SHP77 (cell line): ENCODE measurements around the gene ELMO1.

ENCODE experiments used
- DNase-seq, 2 experiments: peaks; one replicate each; lab custom pipeline; 2025; lab: John Stamatoyannopoulos, UW

ELMO1 gene

DNA sequence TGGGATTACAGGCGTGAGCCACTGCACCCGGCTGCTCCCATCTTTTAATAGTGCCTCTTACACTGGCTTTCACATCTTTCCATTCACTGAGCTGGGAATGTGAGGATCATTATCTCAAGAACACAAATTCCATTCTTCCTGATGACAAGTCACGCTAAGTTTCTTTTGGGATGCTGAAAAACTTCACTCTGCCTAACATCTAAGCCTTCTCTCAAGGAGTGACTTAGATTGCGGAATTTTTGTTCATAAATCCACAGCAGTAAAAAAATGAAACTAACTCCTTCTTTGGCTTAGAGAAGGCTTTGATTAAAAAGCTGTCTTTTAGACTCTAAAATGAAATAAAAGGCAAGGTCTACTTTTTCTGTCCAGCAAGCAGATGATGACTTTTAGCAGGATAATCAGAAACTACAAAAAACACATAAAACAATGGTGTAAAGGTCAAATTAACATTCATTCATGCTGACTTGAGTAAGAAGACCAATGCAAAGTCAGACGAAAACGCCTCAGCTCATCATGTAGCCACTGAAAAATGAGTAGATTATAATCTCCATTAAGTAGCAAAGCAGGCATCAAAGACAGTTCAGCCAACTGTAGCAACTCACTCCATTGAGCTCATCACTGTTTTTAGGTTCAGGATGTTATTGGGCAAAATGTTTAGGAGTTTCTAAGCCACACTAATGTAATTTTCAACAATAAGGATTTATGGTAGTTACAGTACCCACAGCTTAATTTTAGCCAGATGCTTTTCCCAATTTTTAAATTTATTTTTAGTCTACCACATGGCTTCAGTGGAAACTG, 178.8 kb downstream of the ELMO1 start:
- no peak for DNase-seq

DNA sequence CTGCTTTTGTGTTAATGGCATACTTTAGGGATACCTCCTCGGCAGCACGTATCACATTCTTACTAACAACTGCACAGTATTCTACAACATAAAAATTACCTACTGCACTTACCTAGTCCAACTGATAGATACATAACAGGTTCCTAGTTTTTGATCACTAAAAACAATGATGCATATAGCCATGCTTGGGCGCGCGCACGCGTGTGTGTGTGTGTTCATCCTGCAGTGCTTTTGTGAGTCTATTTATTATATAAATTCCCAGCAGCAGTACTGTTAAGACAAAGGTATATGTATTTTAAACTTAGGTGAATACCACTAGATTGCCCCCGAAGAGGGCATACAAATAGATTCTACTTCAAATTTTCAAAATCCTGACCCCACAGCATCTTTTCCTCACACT, 181.4 kb downstream of the ELMO1 start:
- DNase-seq = no peak

DNA sequence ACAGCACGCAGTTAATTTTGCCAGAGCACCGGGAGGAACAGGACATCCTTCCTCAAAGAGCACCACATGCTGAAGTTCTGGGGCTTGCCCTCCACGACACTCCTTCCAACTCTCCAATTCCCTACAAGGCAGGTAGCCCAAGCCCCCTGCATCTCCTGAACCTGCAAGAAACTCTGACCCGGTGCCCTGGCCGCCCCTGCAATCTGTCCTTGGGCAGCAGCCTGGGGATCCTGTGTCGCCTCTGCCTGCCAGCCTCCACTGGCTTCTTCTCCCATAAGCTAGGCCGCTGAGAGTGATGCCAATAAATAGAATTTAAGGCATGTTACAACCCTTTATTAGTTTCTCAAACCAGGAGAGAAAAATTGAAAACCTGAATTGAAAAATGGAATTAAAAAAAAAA, 182.8 kb downstream of the ELMO1 start:
- no peak for DNase-seq

DNA sequence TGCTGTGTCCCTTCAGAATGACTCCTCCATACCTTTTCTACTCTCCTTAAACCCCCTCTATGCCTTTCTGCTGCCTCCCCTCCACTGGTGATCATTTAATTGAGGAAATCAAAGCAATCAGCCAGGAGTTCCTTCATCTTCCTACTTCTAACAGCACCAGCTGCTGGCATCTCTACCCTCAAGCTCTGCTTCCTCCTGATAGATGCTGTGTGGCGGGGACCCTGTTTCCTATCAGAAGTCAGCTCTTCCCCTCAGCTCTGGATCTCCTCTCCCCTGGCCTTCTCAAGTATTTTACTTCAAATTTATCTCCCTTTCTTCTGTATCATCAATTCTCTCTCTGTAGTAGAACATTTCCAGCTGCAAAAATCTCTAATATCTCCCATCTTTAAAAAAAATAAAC, 183.7 kb downstream of the ELMO1 start:
- no peak for DNase-seq

DNA sequence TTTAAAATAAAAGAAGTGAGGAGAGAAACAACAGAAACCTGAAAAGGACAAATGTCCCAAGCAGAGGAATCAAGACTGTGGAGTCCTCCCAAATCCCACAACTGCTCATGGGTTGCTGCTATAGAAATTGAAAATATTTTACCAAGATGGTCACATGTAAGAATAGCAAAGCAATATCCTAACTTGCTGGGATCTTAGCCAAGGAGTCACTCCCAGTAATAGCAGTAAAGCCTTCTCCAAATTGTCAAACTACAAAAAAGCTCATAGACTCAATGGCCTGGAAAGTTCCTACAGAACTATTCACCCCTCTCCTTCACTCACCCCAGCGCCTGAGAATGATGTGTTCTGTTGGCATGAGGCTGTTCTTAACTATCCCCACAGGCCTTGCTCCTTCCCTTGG, 186.5 kb downstream of the ELMO1 start:
- no peak for DNase-seq

DNA sequence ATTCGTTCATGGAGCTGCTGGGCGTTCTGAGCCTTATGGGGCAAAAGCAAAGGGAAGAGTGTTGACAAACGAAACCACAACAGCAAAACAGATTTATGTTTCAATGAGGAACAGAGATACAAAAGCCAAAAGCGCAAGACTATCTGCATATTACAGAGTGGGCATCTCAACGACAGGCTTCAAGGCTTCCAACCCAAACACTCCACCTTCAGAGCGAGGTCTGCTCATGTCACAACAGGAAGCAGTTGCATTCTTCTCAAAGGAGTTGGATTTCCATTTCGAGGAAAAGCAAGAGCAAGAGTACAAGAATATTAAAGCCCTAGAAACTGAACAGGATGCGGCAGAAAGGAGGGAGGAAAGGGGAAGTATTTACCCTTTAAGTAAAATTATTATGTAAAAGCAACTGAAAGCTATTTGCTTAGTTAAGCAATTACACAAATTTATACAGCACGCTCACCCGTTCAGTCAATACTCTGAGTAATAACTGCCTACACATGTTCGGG, 189.3 kb downstream of the ELMO1 start:
- no peak for DNase-seq

DNA sequence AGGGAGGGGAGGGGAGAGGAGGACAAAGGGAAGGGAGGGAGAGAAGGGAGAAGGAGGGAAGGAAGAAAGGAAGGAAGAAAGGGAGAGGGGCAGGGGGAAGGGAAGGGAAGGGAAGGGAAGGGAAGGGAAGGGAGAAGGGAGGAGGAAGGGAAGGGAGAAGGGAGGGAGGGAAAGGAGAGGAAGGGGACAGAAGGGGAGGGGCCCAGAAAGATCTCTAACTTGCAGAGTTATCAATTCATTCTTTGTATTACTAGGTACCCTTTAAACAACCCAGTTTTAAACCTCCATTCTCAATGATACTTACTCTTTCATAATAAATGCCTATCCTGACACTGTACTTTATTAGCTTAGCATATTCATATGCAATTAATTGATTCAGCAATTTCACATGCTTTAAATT, 192.0 kb downstream of the ELMO1 start:
- DNase-seq = no peak

DNA sequence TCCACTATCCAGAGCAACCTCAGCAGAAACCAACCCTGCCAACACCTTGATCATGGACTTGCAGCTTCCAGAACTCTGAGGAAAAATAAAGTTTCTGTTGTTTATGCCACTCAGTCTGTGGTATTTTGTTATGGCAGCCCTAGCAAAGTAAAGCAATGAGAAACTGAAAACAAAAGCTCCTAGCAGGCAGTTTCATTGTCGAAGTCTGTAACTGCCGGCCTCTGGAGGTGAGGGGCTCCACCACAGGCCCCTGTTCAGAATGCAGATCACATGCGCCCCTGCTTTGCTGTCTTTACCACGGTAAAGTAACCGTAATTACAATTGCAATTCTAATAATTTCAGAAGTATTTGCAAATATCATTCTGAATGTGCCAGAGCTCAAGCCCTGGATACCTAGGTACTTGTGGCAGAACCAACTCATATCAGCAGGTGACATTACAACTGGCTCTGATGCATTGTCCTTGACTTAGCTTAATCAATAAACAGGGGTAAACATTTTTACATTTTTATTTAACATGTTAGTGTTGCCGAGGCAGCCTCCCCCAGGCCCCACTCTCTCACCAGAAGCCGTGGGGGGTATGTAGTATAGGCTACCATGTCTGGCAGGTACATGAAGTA, 193.2 kb downstream of the ELMO1 start:
- DNase-seq = no peak

DNA sequence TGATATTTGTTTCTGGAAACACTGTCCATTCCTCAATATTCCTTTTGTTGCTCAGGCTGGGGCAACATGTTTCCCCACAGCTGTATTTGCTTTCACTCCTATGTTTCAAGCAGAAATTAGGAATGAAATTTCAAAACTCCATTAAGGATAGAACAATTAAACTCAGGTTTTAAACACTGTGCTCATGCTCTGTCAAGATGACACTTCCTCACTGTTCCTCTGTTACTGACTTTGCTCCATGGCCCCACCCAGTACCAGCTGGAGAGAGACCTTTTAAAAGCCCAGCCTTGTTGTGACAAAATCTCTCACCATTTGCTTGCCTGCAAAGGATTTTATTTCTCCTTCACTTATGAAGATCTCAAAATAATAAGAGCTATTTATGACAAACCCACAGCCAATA, 197.4 kb downstream of the ELMO1 start:
- DNase-seq = no peak

DNA sequence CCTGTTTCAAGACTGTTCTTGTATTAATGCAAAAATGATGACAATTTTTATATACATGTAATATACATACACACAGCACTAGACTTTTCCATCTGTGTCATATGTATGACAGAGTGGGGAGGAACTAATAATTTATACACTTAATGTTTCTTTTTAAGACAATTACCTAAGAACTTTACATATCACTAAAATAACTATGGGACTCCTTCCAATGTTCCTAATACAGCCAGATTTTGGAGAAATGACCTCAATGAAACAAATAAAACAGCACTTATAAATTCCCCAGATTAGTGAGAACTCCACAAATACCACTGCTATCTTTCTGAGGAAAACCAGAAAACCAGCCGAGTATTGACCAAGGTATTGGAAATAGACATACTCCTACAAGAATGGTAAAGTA, 199.4 kb downstream of the ELMO1 start:
- DNase-seq = no peak

DNA sequence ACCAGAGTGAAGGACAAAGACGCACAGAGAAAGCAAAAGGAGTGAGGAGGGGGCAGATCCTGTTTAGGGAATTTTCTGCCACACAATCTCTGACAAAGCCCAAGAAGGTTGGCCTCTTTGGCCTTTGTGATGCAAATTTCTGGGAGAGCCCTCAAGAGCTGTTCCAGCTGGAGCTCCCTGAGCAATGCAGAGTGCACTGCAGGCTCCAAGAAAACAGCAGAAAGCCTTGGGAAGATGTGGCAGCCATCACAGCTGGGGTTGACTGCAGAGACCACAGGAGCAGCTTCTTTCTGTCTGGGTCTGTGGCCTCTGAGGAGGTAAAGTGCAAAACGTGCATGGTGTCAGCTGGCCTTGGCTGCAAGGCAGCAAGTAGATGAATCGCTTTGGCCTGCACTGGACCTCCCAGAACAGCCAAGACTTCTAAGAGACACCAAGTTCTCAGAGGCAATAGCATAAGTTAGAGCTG, 200.2 kb downstream of the ELMO1 start:
- DNase-seq = no peak

DNA sequence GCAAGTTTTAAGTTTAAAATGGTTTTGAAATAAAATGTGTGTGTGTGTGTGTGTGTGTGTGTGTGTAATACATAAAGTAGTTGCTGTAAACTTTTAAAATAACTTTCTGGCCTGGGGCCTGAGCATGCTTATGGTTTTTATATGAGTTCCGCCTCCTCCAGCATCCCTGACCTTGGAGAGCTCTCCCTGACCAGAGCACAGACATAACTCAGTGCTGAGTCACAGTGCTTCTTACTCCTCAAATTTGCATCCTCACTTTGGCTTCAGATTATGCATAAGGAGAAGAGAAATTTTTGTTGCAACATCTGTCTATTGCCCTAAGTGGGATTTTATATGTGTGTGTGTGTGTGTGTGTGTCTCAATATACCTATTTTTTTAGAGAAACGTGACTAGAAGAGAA, 200.8 kb downstream of the ELMO1 start:
- no peak for DNase-seq

DNA sequence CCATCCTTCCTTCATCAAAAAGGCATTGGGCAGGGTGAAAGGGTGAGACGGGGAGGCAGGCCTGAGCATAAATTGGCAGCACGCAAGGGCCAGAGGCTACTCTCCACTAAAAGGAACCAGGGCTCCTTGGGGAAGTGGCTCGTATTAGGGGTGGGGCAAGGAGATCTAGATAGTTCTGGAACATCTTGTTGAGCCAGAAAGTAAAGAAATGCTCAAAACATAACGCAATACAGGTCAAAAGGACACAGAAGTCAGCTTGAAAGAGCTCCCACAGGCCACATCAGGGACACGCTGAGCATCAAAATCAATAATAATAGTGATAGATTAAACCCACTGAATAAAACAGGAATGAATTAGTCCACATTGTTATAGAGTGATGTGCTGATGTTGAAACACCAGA, 203.1 kb downstream of the ELMO1 start:
- DNase-seq = no peak

DNA sequence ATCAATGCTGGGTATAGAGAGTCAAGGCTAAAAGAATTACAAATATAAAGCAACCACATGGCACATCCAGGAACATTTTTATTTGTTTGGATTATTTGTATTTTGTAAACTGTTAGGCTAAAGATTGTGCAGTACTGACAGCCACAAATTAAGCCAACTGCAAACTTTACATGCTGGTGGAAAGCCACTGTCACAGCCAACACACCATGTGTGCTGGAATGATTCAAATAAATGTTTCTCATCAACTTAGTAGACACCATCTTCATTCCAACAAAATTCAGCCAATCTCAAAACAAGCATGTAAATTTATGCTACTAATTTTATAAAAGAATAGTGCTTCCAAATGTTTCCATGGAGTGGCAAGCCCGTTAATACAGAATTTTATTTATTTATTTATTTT, 211.8 kb downstream of the ELMO1 start:
- no peak for DNase-seq

DNA sequence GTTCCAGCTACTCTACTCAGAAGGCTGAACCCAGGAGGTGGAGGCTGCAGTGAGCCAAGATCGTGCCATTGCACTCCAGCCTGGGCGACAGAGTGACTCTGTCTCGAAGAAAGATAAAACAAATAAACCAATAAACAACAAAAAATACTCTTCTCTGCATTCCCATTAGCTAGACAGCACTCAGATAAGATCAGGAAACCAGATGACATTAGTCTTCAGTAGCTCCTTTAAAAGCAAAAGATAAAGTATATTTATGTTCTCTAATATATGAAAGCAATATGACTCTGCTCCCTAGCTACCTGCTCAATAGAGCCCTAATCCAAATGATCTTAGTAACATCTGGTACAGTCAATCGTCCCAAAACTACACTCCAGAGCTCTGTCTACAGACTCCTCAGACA, 212.9 kb downstream of the ELMO1 start:
- DNase-seq = no peak

DNA sequence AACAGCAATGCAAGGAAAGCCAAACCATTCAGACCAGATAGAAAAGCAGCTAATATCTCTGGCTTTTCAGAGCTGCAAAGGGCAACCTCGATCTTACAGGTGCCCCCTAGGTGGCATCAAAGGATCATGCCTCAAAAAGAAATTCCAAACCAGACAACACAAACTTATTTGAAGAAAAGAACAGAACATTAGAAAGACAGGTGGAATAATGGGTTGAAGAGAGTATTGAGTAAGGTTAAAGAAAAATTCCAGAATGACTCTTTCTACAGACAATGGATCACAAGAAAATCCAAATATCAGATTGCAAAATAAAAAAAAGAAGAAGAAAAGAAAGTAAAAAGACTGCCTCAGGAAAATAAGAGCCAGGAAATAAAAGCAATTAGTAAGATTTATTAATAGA, 213.7 kb downstream of the ELMO1 start:
- peak; percentile 11 to 15 for DNase-seq

DNA sequence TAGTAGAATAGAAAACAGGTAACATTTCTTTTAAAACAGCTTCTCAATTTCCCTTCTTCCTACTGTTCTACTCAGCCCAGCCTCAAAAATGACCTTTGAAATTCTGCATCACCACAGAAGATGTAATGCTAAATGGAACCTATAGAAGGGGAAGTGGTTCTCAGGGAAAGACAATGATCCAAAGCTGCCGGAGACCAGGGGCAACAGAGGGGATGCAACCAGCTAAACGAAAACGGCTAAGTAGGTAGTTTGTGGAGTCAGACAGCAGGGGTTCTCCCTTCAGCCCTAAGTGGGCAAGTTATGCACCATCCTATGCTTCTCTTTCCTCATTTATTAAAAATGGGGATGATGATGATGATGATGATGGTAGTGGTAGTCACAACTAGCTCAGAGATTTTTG, 214.3 kb downstream of the ELMO1 start:
- DNase-seq = no peak

DNA sequence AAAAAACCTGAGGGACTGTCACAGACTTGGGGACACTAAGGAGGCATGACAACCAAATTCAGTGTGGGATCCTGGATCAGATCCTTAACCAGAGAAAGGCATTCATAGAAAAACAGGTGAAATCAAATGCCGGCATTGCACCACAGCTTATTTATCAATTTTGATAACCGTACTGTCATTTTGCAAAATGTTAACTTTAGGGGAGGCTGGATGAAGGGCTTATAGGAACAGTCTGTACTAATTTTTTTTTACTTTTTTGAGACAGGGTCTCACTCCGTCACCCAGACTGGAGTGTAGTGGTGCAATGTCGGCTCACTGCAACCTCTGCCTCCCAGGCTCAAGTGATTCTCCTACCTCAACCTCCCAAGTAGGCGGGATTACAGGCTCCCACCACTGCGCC, 217.1 kb downstream of the ELMO1 start:
- DNase-seq = no peak

DNA sequence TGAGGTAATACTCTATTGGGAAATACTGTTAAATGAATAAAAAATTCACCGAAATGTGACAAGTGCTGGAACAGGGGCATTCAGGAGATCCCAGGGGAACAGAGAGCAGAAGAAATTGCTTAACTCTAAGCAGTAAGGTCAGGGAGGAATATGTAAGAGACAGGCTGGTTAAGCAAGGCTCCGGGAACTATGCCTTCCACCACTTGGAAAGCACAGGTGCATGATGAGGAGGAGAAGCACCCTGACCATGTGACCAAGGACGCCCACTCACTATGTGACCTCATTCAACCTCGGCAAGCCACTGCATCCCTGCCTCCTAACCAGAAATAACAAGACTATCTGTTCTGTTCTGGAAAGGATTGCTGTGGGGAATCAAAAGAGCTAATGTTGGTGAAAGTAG, 218.4 kb downstream of the ELMO1 start:
- no peak for DNase-seq

DNA sequence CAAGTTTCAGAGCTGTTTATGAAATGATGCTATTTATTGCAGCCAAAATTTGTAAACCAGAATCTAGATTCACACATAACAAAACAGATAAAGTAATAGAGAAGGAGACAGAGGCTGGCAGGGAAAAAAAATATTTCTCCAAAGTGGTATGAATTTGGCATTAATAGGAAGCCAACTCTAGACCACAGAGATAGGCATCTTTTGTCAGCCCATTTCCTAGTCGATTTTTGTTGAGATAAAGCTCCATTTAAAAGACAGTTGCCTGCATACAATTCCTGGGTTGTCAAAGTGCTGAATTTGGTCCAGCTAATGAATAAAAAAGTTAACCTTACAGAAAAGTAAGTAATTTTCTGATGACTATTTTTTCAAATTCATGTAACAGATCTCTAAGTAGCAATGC, 219.3 kb downstream of the ELMO1 start:
- DNase-seq = no peak

DNA sequence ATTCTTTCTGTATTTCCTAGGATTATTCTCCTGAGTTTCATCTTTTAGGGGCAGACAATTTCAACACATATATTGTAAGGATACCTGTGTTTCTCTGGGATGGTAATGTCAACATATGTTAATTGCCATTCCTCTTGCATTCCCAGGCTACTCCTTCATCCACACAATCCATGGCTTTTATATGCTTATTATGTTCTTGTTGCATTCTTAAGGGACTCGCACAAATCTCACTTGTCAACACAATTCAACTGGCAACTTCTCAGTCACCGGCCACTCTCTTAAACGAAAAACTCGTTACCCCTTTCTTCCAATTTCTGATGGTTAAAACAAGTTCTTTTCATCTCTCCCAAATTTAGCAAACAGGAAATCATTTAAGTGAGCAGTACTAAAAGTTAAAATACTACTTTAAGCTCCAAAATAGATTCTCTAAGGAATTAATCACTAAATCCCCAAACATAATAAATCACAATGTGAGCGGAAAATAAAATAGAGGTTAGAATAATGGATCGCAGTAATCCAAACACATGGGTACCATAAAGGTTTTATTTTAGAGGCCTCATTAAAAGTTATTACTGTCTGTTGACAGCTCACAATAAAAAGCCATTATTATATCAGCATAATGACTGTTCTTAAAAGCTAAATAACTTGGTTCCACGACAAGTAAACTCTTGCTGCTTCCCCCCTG, 223.2 kb downstream of the ELMO1 start:
- no peak for DNase-seq

DNA sequence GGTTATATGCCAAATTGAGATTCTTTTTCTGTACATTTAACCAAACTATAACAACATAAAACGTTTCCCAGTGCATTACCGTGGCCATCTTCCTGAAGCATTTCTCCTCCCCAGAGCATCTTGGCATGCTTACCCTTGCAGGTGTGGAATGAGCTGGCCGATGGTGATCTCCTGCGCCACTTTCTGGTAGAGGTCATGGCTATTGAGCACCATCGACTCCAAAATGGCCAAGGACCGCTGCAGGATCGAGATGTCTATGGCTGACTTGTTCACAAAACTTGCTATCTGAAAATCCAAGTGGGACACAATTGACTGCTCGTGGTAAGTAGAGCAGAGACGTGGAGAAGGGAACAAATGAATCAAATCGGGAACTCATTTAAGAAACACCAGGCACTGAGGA, 223.9 kb downstream of the ELMO1 start:
- no peak for DNase-seq

DNA sequence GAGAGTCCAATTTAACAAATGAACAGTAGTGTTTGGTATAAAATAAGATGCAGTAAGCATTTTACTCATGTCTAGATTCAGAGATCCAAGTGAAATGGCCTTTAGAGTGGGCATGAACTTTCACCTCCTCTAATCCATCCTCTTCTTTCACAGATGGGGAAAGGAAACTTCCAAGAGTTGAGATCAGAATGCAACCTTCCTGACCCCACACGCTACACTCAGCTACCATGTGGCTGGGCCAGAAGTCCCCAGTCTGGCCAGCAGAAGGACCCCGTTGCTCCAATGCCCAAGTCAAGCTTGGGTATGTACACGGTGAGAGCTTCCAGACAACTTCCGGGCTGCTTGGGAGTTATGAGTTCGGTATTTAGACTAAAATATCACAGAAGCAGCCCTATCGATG, 228.0 kb downstream of the ELMO1 start:
- DNase-seq = no peak
